NCI-H2196 (cell line): Measurements from ENCODE around the gene ATRAID.

Source experiments
- DNase-seq: peaks from one replicate; lab custom pipeline; 2025; ENCODE audit not compliant: unreplicated experiment; lab: John Stamatoyannopoulos, UW

ATRAID gene

GRCh38 chr2:27249891-27250651, 38.2 kb downstream of the ATRAID start:
- DNase-seq, result peak; percentile 23

GRCh38 chr2:27250652-27251379, 39.0 kb downstream of the ATRAID start:
- DNase-seq, result no peak

- no peak for DNase-seq
These were observed 39.9 kb downstream of the ATRAID start for GRCh38 chr2:27251766-27252165.

- DNase-seq, result no peak
These were observed 43.3 kb downstream of the ATRAID start for GRCh38 chr2:27255187-27255586.

GRCh38 chr2:27255660-27256059, 43.8 kb downstream of the ATRAID start:
- DNase-seq, result no peak

GRCh38 chr2:27256855-27257454, 45.1 kb downstream of the ATRAID start:
- DNase-seq, result no peak

GRCh38 chr2:27258051-27258450, 46.2 kb downstream of the ATRAID start:
- DNase-seq, result no peak

GRCh38 chr2:27261241-27261925, 49.5 kb downstream of the ATRAID start:
- no peak for DNase-seq

GRCh38 chr2:27261926-27262298, 50.1 kb downstream of the ATRAID start:
- DNase-seq, result no peak

GRCh38 chr2:27262379-27263286, 50.8 kb downstream of the ATRAID start, which contains the start of gene SLC30A3:
TSS of gene SLC30A3 (minus strand) at chr2:27263047. CDS start at chr2:27262906, 141 bp downstream.
- DNase-seq, result peak; percentile 52

- no peak for DNase-seq
These were observed 51.7 kb downstream of the ATRAID start for GRCh38 chr2:27263287-27264252.

- no peak for DNase-seq
These were observed 52.5 kb downstream of the ATRAID start for GRCh38 chr2:27264253-27264752.

- DNase-seq, result peak; percentile 81
These were observed 53.1 kb downstream of the ATRAID start for GRCh38 chr2:27264753-27265535.

- no peak for DNase-seq
These were observed 53.7 kb downstream of the ATRAID start for GRCh38 chr2:27265536-27265870.
